Measurements from ENCODE around the gene CYP27A1.

The CYP27A1 gene

DNA sequence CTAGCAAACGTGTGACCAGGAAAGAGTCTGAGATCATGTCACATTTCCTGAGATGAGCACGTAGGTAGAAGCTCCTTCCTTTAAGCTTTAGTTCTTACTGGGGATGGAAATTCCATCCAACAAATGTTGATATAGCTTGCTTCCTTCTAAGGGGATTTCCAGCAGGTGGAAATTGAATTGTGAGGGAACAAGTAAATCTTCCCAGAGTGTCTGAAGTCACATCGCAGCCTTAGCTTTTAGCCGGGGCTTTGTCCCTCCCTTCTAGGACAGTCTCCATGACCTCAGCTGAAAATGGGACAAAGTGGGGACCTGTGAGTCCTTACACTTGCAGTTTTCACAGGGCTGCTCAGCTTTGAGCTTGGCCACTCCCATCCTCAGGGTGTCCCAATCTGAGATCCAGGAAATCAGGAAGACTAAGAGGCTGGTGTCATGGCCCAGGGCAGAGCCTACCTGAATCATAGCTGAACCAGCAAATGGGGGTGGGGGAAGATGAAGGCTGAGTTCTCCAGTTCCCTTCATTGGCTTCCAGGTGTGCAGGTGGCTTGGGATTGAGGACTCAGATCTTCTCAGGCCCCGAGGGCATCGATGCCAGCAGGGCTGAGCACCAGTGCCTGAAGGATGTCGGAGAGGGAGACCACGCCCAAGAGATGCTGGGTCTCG is 41.4 kb downstream of the CYP27A1 start:
- H3K27ac Mint-ChIP-seq: no peak overlapping the region
- peaks cover 7% of the 10 kb centered on the region for H3K36me3 Mint-ChIP-seq (ENCODE audit: low read depth)
- H3K9me3 Mint-ChIP-seq: no peaks in the 10 kb centered on the region

DNA sequence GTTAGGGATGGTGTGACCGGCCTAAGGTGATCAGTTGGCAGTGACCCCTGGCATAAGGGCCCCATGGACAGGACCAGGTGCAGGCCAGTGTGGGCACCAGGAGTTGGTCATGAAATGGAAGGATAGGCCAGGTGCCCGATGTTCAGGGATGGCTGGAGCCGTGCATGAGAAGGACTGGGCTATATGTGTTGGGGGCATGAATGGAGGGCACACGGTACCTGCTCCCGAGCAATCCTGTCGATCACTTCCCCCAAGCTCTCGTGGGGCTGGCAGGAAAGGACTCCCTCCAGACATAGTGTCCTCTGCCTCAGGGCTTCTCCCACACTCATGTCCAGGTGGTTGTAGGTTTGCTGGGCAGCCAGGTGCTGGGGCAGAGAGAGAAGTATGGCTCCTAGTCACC is 42.1 kb downstream of the CYP27A1 start:
- no peaks in the 10 kb centered on the region for H3K9me3 Mint-ChIP-seq
- no peak overlapping the region for H3K27ac Mint-ChIP-seq
- TF ChIP-seq, protein P1, sequence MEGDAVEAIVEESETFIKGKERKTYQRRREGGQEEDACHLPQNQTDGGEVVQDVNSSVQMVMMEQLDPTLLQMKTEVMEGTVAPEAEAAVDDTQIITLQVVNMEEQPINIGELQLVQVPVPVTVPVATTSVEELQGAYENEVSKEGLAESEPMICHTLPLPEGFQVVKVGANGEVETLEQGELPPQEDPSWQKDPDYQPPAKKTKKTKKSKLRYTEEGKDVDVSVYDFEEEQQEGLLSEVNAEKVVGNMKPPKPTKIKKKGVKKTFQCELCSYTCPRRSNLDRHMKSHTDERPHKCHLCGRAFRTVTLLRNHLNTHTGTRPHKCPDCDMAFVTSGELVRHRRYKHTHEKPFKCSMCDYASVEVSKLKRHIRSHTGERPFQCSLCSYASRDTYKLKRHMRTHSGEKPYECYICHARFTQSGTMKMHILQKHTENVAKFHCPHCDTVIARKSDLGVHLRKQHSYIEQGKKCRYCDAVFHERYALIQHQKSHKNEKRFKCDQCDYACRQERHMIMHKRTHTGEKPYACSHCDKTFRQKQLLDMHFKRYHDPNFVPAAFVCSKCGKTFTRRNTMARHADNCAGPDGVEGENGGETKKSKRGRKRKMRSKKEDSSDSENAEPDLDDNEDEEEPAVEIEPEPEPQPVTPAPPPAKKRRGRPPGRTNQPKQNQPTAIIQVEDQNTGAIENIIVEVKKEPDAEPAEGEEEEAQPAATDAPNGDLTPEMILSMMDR (IDR thresholded peaks at IDR 0.05; ENCODE audit: unreplicated experiment in 3 of 3): no peak
- H3K4me3 Mint-ChIP-seq: no peak overlapping the region
- H3K36me3 Mint-ChIP-seq (ENCODE audit: low read depth): peaks cover 4% of the 10 kb centered on the region
- peaks cover 19% of the 10 kb centered on the region for H3K27me3 Mint-ChIP-seq (ENCODE audit: low read depth)
- peaks cover 12% of the 10 kb centered on the region for H3K4me1 Mint-ChIP-seq

More for the DNA sequence above, 41.4 kb downstream of the CYP27A1 start:
- TF ChIP-seq, protein P1 (IDR thresholded peaks at IDR 0.05; ENCODE audit: unreplicated experiment in 3 of 3): no peak
- H3K4me1 Mint-ChIP-seq: peaks cover 8% of the 10 kb centered on the region
- H3K27me3 Mint-ChIP-seq (ENCODE audit: low read depth): peaks cover 19% of the 10 kb centered on the region
- no peak overlapping the region for H3K4me3 Mint-ChIP-seq

DNA sequence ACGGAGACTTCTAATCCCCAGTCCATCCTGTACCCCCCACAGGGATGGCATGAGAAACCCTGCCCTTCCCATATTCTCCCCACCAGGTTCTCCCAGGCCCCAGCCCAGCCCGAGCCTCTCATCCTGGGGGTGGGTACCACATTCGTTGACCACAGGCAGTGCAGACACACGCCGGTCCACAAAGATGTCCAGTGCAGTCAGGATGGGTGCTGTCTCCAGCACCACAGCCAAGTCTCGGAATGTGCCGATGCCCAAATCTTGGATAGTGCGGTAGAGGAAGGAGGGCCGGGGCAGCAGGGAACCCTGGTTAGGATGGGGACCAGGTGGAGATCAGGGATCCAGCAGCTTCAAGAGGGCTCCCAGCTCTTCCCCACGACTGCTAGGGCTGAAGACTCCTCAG is 44.8 kb downstream of the CYP27A1 start:
- TF ChIP-seq, protein P1 (IDR thresholded peaks at IDR 0.05; ENCODE audit: unreplicated experiment in 3 of 3): no peak
- Mint-ChIP-seq H3K4me3 (no peak overlapping the region), H3K9me3 (no peaks in the 10 kb centered on the region), H3K4me1 (peaks cover 19% of the 10 kb centered on the region), H3K27ac (no peak overlapping the region), H3K27me3 (ENCODE audit: low read depth) (peaks cover 23% of the 10 kb centered on the region), H3K36me3 (ENCODE audit: low read depth) (no peaks in the 10 kb centered on the region)

DNA sequence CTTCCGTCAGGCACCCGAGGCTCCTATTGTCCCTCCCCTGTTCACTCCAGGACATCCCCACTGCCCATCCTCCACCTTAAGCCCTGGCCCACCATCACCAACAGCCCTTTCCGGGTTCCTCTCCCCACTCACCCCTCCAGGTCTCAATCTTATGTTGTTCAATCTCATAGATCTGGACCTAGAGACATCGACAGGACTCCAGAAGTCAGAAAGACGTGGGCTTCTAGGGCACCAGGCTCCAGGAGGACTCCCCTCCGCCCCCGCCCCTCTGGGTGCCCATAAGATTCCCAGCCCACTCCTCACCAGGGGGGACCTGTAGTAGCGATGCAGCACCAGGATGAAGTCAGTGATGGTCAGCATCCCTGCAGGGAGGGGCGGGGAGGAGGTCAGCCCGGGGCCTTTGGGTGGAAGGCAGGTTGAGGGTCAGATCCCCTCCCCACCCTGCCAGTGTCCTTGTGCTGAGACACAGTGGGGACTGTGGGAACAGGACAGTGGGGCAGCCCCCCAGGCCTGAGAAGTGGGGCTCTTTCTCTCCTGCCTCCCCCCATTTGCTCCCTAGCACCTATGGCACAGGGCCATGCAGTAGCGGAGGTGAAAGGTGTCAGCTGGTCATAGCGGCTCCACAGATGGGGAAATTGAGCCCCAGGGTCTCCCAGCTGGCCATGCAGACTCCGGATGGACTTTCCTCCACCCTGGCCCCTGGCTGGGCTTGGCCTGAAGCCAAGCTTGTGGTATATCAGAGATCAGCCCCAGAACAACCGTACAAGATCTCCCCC is 45.9 kb downstream of the CYP27A1 start:
- TF ChIP-seq, protein P1 (IDR thresholded peaks at IDR 0.05; ENCODE audit: unreplicated experiment in 3 of 3): no peak
- Mint-ChIP-seq H3K27me3 (ENCODE audit: low read depth) (peaks cover 34% of the 10 kb centered on the region), H3K9me3 (no peaks in the 10 kb centered on the region), H3K4me3 (no peak overlapping the region), H3K36me3 (ENCODE audit: low read depth) (no peaks in the 10 kb centered on the region), H3K27ac (no peak overlapping the region), H3K4me1 (peaks cover 20% of the 10 kb centered on the region)

DNA sequence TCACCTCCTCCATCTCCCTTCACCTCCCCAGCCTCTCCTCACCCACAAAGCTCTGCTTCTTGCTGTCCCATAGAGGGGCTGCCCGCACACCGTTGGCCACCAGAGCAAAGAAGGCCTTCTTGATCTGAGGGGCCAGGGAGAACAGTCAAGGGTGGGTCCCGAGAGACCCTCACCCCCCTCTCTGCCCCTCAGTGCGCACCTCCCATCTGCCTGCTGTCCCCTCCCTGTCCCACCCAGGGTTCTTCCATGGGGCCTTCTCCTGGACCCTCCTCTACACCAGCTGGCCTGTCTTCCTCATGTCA is 46.5 kb downstream of the CYP27A1 start:
- no peak overlapping the region for H3K27ac Mint-ChIP-seq
- H3K4me1 Mint-ChIP-seq: peaks cover 24% of the 10 kb centered on the region
- no peaks in the 10 kb centered on the region for H3K36me3 Mint-ChIP-seq (ENCODE audit: low read depth)
- H3K9me3 Mint-ChIP-seq: no peaks in the 10 kb centered on the region
- TF ChIP-seq, protein P1 (IDR thresholded peaks at IDR 0.05; ENCODE audit: unreplicated experiment in 3 of 3): no peak
- peaks cover 36% of the 10 kb centered on the region for H3K27me3 Mint-ChIP-seq (ENCODE audit: low read depth)
- H3K4me3 Mint-ChIP-seq: no peak overlapping the region
